PC-9 (cell line): ENCODE results near the gene RIF1. TPM values are rescaled to one million over a fixed set of nuclear protein-coding genes. Genes with fewer than 3 reads are reported as not detected.

Source experiments
- BruUV-seq: library from RNA; stranded (reverse); fragments of 400-500 nt; replicated peaks from 2 replicates; lab custom pipeline; 2021; lab: Mats Ljungman, UMichigan
- CTCF ChIA-PET: fragments of 300-600 bp; sonication (Branson Sonifier 250); formaldehyde crosslinking; loops from one replicate; lab custom pipeline; 2022; ENCODE audit warnings: antibody characterized with exemption; lab: Charles Lee
- POLR2A ChIA-PET: fragments of 300-600 bp; sonication (Branson Sonifier 250); formaldehyde crosslinking; loops from one replicate; lab custom pipeline; 2022; ENCODE audit warnings: antibody characterized with exemption; ENCODE audit not compliant: unreplicated experiment; lab: Charles Lee
- DNase-seq, 2 experiments: peaks; one replicate each; pipeline versions ENCODE4 v3.0.0 to v3.0.0-alpha.2; 2015 to 2022; ENCODE audit warnings: mixed read lengths in 1 of 2
- H2AFZ ChIP-seq: fragments of 200-600 bp; sonication (generic); 2 replicates; pipeline ENCODE4 v1.8.1; 2017; ENCODE audit warnings: antibody characterized with exemption
- H3F3A ChIP-seq: fragments of 200-600 bp; sonication (generic); 2 replicates; pipeline ENCODE4 v1.8.1; 2017; ENCODE audit warnings: antibody characterized with exemption, mild to moderate bottlenecking, low read depth; ENCODE audit not compliant: insufficient read depth
- H3K27ac ChIP-seq: fragments of 200-600 bp; sonication (generic); 2 replicates; pipeline ENCODE4 v1.6.1; 2016; ENCODE audit warnings: mixed run types
- H3K27me3 ChIP-seq: fragments of 200-600 bp; sonication (generic); 2 replicates; pipeline ENCODE4 v1.6.1; 2016; ENCODE audit warnings: low read depth, mixed run types; ENCODE audit not compliant: insufficient read depth
- H3K36me3 ChIP-seq: fragments of 200-600 bp; sonication (generic); 2 replicates; pipeline ENCODE4 v1.6.1; 2016; ENCODE audit warnings: low read depth, mixed run types
- H3K4me1 ChIP-seq: fragments of 200-600 bp; sonication (generic); replicated peaks from 2 replicates; pipeline ENCODE4 v1.6.1; 2016; ENCODE audit warnings: mixed run types; ENCODE audit not compliant: insufficient read depth
- H3K4me2 ChIP-seq: fragments of 200-600 bp; sonication (generic); 2 replicates; pipeline ENCODE4 v1.6.1; 2017; ENCODE audit warnings: mixed run types
- H3K4me3 ChIP-seq: fragments of 200-600 bp; sonication (generic); 2 replicates; pipeline ENCODE4 v1.6.1; 2016; ENCODE audit warnings: mixed run types
- H3K79me2 ChIP-seq: fragments of 200-600 bp; sonication (generic); 2 replicates; pipeline ENCODE4 v1.6.1; 2017; ENCODE audit warnings: low read depth, mixed run types
- H3K9me2 ChIP-seq: fragments of 200-600 bp; sonication (generic); 2 replicates; pipeline ENCODE4 v1.8.1; 2017; ENCODE audit warnings: mild to moderate bottlenecking; ENCODE audit not compliant: insufficient read depth
- H3K9me3 ChIP-seq: fragments of 200-600 bp; sonication (generic); 2 replicates; pipeline ENCODE4 v1.8.1; 2016; ENCODE audit warnings: low read depth; ENCODE audit not compliant: insufficient read depth
- H4K20me1 ChIP-seq: fragments of 200-600 bp; sonication (generic); 2 replicates; pipeline ENCODE4 v1.8.1; 2017; ENCODE audit not compliant: insufficient read depth
- CTCF ChIP-seq: fragments of 200-600 bp; sonication (generic); conservative IDR thresholded peaks from 2 replicates; pipeline ENCODE4 v1.6.1; 2017; ENCODE audit warnings: mixed run types, antibody characterized with exemption, mild to moderate bottlenecking, moderate library complexity
- EZH2 ChIP-seq: fragments of 200-600 bp; sonication (generic); IDR thresholded peaks from 2 replicates; pipeline ENCODE4 v1.8.0; 2017; ENCODE audit warnings: antibody characterized with exemption, low read depth
- intact Hi-C: fragments of 100-400 bp; cut with micrococcal nuclease; formaldehyde crosslinking; loops from one replicate; pipeline ENCODE4 v1.10.0; 2022; ENCODE audit not compliant: unreplicated experiment
- total RNA-seq: library from RNA; stranded (reverse); gene quantifications from 2 replicates; pipeline ENCODE4 v1.2.3, GENCODE V29; 2021

RIF1 gene
- total RNA-seq, 1 experiment from 2014 or later: 47.2 TPM

- intact Hi-C loops: no loop called here
- Histone ChIP-seq H3K9me3 (no peaks in the 10 kb centered on the region), H3K4me2 (no peak overlapping the region), H4K20me1 (no peaks in the 10 kb centered on the region), H3K4me1 (no peaks in the 10 kb centered on the region), H3K27me3 (no peaks in the 10 kb centered on the region), H3K4me3 (no peak overlapping the region), H3K36me3 (no peaks in the 10 kb centered on the region), H2AFZ (no peak overlapping the region), H3K27ac (no peak overlapping the region), H3F3A (no peaks in the 10 kb centered on the region), H3K79me2 (no peaks in the 10 kb centered on the region), H3K9me2 (no peaks in the 10 kb centered on the region)
- DNase-seq: no peak
- CTCF ChIA-PET: no interaction called here
- TF ChIP-seq EZH2: no peak
- TF ChIP-seq CTCF: no peak
- BruUV-seq: no TSS peak
- POLR2A ChIA-PET: no interaction called here
Observed at GRCh38 chr2:151403914-151404313, 5.8 kb upstream of the RIF1 start.

GRCh38 chr2:151405376-151405775 is 4.3 kb upstream of the RIF1 start:
- no TSS peak for BruUV-seq
- Histone ChIP-seq H4K20me1 (no peaks in the 10 kb centered on the region), H3F3A (no peaks in the 10 kb centered on the region), H2AFZ (no peak overlapping the region), H3K9me3 (no peaks in the 10 kb centered on the region), H3K4me2 (no peak overlapping the region), H3K36me3 (no peaks in the 10 kb centered on the region), H3K4me1 (no peaks in the 10 kb centered on the region), H3K79me2 (peaks cover 6% of the 10 kb centered on the region), H3K9me2 (no peaks in the 10 kb centered on the region), H3K27me3 (no peaks in the 10 kb centered on the region), H3K4me3 (no peak overlapping the region), H3K27ac (no peak overlapping the region)
- intact Hi-C loops: no loop called here
- CTCF ChIA-PET: no interaction called here
- TF ChIP-seq CTCF (no peak), EZH2 (no peak)
- no peak for DNase-seq
- POLR2A ChIA-PET: no interaction called here

GRCh38 chr2:151407281-151407680 is 2.4 kb upstream of the RIF1 start:
- CTCF ChIA-PET: interaction anchor here (0.6 kb wide), 1 partner anchor 143 kb away, joined by 6 read pairs; no protein-coding TSS in a partner anchor

More at GRCh38 chr2:151407281-151407680, 2.4 kb upstream of the RIF1 start:
- H3K36me3 ChIP-seq: peaks cover 5% of the 10 kb centered on the region; the same call in 1 of the 2 replicates
- H3K27me3 ChIP-seq: no peaks in the 10 kb centered on the region
- intact Hi-C loops: no loop called here
- no peak overlapping the region for H3K4me3 ChIP-seq
- peaks cover 6% of the 10 kb centered on the region for H4K20me1 ChIP-seq
- no TSS peak for BruUV-seq
- H3K27ac ChIP-seq: no peak overlapping the region
- H3K4me2 ChIP-seq: no peak overlapping the region
- POLR2A ChIA-PET: no interaction called here
- H3K9me2 ChIP-seq: no peaks in the 10 kb centered on the region
- TF ChIP-seq CTCF (no peak), EZH2 (no peak)
- H3K9me3 ChIP-seq: no peaks in the 10 kb centered on the region
- H3K4me1 ChIP-seq: peaks cover 9% of the 10 kb centered on the region; the same call in 1 of the 2 replicates
- peaks cover 24% of the 10 kb centered on the region for H3K79me2 ChIP-seq
- no peak for DNase-seq
- H2AFZ ChIP-seq: no peak overlapping the region
- H3F3A ChIP-seq: no peaks in the 10 kb centered on the region
